ENCODE measurements around the gene MRPL42. TPM values are rescaled to one million over a fixed set of nuclear protein-coding genes. Genes with fewer than 3 reads are reported as not detected.
"Not testable (repeated sequence)": the region's sequence is repeated elsewhere in the genome, so short reads cannot be mapped to it uniquely, and the experiment has no call there.

The MRPL42 gene
- total RNA-seq (2014; rRNA removed; shearing (Covaris generic)): 159 and 173 TPM in 2 replicates

DNA sequence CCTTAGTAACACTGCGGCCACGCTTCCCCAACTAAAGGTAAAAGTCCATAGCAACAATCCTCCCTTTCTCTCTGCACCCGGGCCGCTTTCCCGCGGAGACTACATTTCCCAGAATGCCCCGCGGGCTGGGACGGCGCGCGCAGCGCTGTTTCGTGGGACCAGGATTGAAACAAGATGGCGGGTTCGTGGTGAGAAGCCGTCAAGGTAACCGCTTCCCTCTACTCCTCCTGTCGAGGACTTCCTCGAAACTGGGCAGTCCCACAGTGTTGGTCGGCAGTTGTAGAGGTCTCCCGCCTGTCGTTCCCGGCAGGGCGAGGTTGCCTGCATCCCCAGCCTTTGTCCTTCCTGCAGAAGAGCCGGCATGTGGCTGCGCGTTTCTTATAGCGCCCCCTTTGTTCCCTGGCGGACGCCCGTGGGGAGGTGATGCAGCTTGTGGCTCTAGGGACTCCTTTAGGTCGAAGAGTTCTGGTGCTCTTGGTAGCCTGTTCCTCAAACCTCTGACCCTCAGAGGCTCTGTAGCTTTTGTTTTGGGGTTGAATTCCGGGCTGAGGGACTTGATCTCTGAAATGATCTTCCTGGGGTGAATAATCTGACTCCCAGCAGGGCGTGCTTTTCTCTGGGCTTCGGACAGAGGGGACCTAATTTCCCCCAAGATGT, at the start of gene MRPL42:
Gene MRPL42, plus strand, starts transcription at position 164 of the 657 bp plus-strand sequence. CDS start 1,772 bp downstream, outside the sequence.
- in situ Hi-C loops (cut with HindIII; ENCODE audit: low sequenced_read_pairs): no loop called here
- peak; percentile 86 for DNase-seq (ENCODE audit: low spot score)

- in situ Hi-C loops (cut with HindIII; ENCODE audit: low sequenced_read_pairs): no loop called here
- no peak for DNase-seq (ENCODE audit: low spot score)
These were observed 49.3 kb upstream of the MRPL42 start for GRCh38 chr12:93417967-93418480.

DNA sequence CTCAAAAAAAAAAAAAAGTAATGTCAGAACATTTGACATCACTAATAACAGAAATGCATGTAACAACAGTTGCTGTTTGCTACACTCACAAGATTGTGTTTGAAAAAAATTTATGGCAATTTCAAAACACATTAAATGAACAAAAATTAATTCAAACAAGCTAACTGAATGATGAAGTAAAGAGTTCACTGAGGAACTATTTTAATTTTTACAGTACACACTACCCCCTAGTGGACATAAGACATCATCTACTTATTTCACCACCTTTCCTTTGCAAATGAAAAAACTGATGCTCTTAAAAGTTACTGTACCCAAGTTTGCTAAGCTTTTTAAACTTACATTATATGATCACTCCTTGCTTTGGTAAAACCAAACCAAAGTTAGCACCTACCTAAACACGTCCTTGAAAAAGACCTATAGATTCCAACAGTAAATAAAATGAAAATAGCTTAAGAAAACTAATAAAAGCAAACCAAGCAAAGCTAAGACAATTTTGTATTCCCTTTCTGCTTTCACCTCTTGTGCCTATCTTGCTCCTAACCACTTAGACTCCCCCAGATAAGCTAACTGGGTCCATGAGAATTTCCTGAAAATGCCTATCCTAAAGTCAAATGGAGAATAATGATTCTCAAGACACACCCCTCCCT, 47.8 kb upstream of the MRPL42 start:
- DNase-seq (ENCODE audit: low spot score): peak; percentile 68
- in situ Hi-C loops (cut with HindIII; ENCODE audit: low sequenced_read_pairs): no loop called here

- in situ Hi-C loops (cut with HindIII; ENCODE audit: low sequenced_read_pairs): no loop called here
These were observed 45.3 kb upstream of the MRPL42 start for GRCh38 chr12:93422050-93422449.

GRCh38 chr12:93425736-93426411, 41.4 kb upstream of the MRPL42 start:
- in situ Hi-C loops (cut with HindIII; ENCODE audit: low sequenced_read_pairs): no loop called here
- no peak for DNase-seq (ENCODE audit: low spot score)

More at GRCh38 chr12:93422050-93422449, 45.3 kb upstream of the MRPL42 start:
- DNase-seq (ENCODE audit: low spot score): no peak

GRCh38 chr12:93426412-93426805, 40.9 kb upstream of the MRPL42 start:
- in situ Hi-C loops (cut with HindIII; ENCODE audit: low sequenced_read_pairs): no loop called here
- DNase-seq (ENCODE audit: low spot score): no peak

GRCh38 chr12:93427779-93428564, 39.3 kb upstream of the MRPL42 start:
- no peak for DNase-seq (ENCODE audit: low spot score)
- in situ Hi-C loops (cut with HindIII; ENCODE audit: low sequenced_read_pairs): no loop called here

DNA sequence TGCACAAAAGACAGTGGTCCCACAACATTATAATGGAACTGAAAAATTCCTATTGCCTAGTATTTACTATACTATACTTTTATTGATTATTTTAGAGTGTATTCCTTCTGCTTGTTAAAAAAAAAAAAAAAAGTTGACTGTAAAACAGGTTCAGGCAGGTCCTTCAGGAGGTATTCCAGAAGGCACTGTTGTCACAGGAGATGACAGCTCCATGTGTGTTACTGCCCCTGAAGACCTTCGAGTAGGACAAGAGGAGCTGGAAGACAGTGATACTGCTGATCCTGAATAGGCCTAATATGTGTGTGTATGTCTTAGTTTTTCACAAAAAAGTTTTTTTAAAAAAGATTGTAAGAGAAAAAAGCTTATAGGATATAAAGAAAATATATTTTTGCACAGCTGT, 37.9 kb upstream of the MRPL42 start:
- no peak for DNase-seq (ENCODE audit: low spot score)
- in situ Hi-C loops (cut with HindIII; ENCODE audit: low sequenced_read_pairs): no loop called here

- no peak for DNase-seq (ENCODE audit: low spot score)
- in situ Hi-C loops (cut with HindIII; ENCODE audit: low sequenced_read_pairs): no loop called here
These were observed 37.5 kb upstream of the MRPL42 start for GRCh38 chr12:93429852-93430251.

GRCh38 chr12:93430280-93430679, 37.0 kb upstream of the MRPL42 start:
- no peak for DNase-seq (ENCODE audit: low spot score)
- in situ Hi-C loops (cut with HindIII; ENCODE audit: low sequenced_read_pairs): no loop called here

GRCh38 chr12:93432031-93432430, 35.3 kb upstream of the MRPL42 start:
- in situ Hi-C loops (cut with HindIII; ENCODE audit: low sequenced_read_pairs); DNase-seq (ENCODE audit: low spot score): not testable (repeated sequence)

GRCh38 chr12:93434256-93434865, 33.0 kb upstream of the MRPL42 start:
- no peak for DNase-seq (ENCODE audit: low spot score)
- in situ Hi-C loops (cut with HindIII; ENCODE audit: low sequenced_read_pairs): no loop called here

GRCh38 chr12:93438266-93439050, 28.9 kb upstream of the MRPL42 start:
- in situ Hi-C loops (cut with HindIII; ENCODE audit: low sequenced_read_pairs): no loop called here
- DNase-seq (ENCODE audit: low spot score): no peak

DNA sequence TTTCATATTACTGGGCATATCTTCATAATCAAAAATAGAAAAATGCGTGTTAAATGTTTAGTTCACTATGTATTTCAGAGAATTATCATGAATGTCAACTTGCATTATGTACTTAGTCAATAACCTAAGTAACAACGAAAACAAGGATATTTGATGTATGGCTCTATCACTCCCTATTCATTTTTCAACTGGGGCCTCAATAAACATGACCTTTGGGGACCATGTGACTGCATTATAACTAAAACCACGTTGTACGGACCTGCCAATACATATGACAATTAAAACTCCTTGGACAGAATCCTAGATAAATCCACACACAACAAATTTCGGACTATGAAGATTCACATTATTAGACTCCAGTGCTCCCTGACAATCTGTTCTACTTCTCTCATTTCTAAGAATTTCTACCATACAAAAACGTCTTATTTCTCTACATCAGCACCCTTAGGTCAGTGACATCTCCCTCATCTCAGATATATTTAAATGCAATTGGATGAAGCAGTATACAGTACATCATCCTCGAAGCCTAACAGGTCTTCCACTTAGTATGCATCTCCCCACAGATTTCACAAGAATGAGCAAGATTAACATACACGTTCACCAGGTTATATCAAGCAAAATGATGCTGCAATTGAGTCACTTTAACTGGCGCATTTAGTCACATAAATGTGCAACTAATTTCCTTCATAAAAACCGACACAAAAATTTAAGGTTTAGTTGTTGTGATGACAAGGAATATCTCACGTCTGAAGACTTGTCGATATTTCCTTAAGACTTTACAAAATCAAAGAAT, 27.1 kb upstream of the MRPL42 start:
- in situ Hi-C loops (cut with HindIII; ENCODE audit: low sequenced_read_pairs): no loop called here

GRCh38 chr12:93441081-93441616, 26.2 kb upstream of the MRPL42 start:
- DNase-seq (ENCODE audit: low spot score): no peak
- in situ Hi-C loops (cut with HindIII; ENCODE audit: low sequenced_read_pairs): no loop called here

More for the DNA sequence above, 27.1 kb upstream of the MRPL42 start:
- DNase-seq (ENCODE audit: low spot score): no peak

- DNase-seq (ENCODE audit: low spot score): peak; percentile 98
- in situ Hi-C loops (cut with HindIII; ENCODE audit: low sequenced_read_pairs): no loop called here
These were observed 25.5 kb upstream of the MRPL42 start, which contains the start of gene UBE2N for GRCh38 chr12:93441617-93442410. UBE2N (minus strand) TSS chr12:93441947; CDS start chr12:93441884, 63 bp downstream.
